Lung (tissue), 12 donors: ENCODE measurements around the gene PDIK1L. TPM values are rescaled to one million over a fixed set of nuclear protein-coding genes. Genes with fewer than 3 reads are reported as not detected.

Source experiments
- ATAC-seq: fragments of 200-7000 bp; cut with Tn5 transposase; one replicate; pipeline ENCODE4 v1.9.1; 2020; ENCODE audit warnings: moderate number of reproducible peaks; ENCODE audit not compliant: insufficient read depth, low FRiP score
- DNase-seq, 3 donors: peaks; one replicate each; pipeline ENCODE4 v3.0.0-alpha.2; 2013 to 2017
- H3K27ac ChIP-seq, 2 donors: one replicate each; pipeline ENCODE4 v1.5.1; 2013; ENCODE audit warnings: mild to moderate bottlenecking in 2 of 2, moderate library complexity in 2 of 2, control low read depth in 1 of 2, inconsistent platforms in 1 of 2, low read depth in 1 of 2, low read length in 1 of 2
- H3K27me3 ChIP-seq, 3 donors: one replicate each; pipeline ENCODE4 v1.5.1; 2013; ENCODE audit warnings: low read length in 2 of 3; ENCODE audit not compliant: control insufficient read depth in 3 of 3, insufficient read depth in 3 of 3
- H3K36me3 ChIP-seq, 4 donors: one replicate each; pipeline ENCODE4 v1.5.1; 2013; ENCODE audit warnings: low read length in 4 of 4, mild to moderate bottlenecking in 1 of 4, moderate library complexity in 1 of 4; ENCODE audit not compliant: control insufficient read depth in 4 of 4, insufficient read depth in 4 of 4
- H3K4me1 ChIP-seq, 5 donors: one replicate each; pipeline ENCODE4 v1.5.1; 2013; ENCODE audit warnings: low read length in 5 of 5, mild to moderate bottlenecking in 2 of 5, moderate library complexity in 1 of 5; ENCODE audit not compliant: control insufficient read depth in 5 of 5, insufficient read depth in 5 of 5
- H3K4me3 ChIP-seq: one replicate; pipeline ENCODE4 v1.5.1; 2013; ENCODE audit warnings: mild to moderate bottlenecking, control low read depth, moderate library complexity
- H3K9ac ChIP-seq, 2 donors: one replicate each; pipeline ENCODE4 v1.5.1; 2013; ENCODE audit warnings: low read length in 2 of 2, control low read depth in 1 of 2; ENCODE audit not compliant: insufficient read depth in 1 of 2
- H3K9me3 ChIP-seq, 4 donors: one replicate each; pipeline ENCODE4 v1.5.1; 2013; ENCODE audit warnings: low read length in 3 of 4, mild to moderate bottlenecking in 1 of 4, moderate library complexity in 1 of 4; ENCODE audit not compliant: control insufficient read depth in 4 of 4, insufficient read depth in 3 of 4
- CTCF ChIP-seq: IDR thresholded peaks from 2 replicates; pipeline ENCODE4 v1.5.1; 2012; ENCODE audit warnings: mild to moderate bottlenecking; ENCODE audit errors: control extremely low read depth, extremely low read depth
- WGBS, 2 donors: extraction: QIAGEN DNeasy Blood & Tissue Kit; methylation state at CpG; one replicate each; pipeline ENCODE4 v1.1.7; 2013; 5-methylcytosine and 5-hydroxymethylcytosine counted together
- polyA plus RNA-seq, 2 donors: library from polyadenylated mRNA; stranded (reverse); fragments of 200-250 nt; gene quantifications; one replicate each; pipeline ENCODE4 v1.2.1, GENCODE V29; 2013
- total RNA-seq, 2 donors: library from RNA; depleted of rRNA in 1 of 2; stranded (reverse); fragments of >200 nt in 1 of 2; gene quantifications; one replicate each; pipeline ENCODE4 v1.2.1, GENCODE V29; 2014 to 2021
- donor health status: control.
- donor health status: control.
- donor health status: Bipolar disorder and iron deficiency.
- donor health status: healthy.
- donor health status: DM: yes; HTN: yes; CAD: no.

PDIK1L gene
- total and polyA plus RNA-seq, 4 donors, result 2.9 to 15.4 (median 6.3) TPM

- H3K27me3 ChIP-seq, result no peaks in the 10 kb centered on the region
- H3K4me3 ChIP-seq, result no peak overlapping the region
- DNase-seq (no peak), ATAC-seq (no peak)
- H3K4me1 ChIP-seq, result peaks cover 0 to 8% (median 0%) of the 10 kb centered on the region in 5 donors
- H3K36me3 ChIP-seq, result peaks cover 7 to 28% (median 12%) of the 10 kb centered on the region in 4 donors
- no peak overlapping the region for H3K27ac ChIP-seq
- no peaks in the 10 kb centered on the region for H3K9me3 ChIP-seq
- TF ChIP-seq CTCF, result no peak
- 57 to 72% methylated on average over 9 of the region's 9 CpGs for WGBS, 2 donors
- H3K9ac ChIP-seq, result no peak overlapping the region
Observed at GRCh38 chr1:26119892-26120608, 8.4 kb downstream of the PDIK1L start.

- no peaks in the 10 kb centered on the region for H3K9me3 ChIP-seq
- DNase-seq (peak in 1 of 3 donors; percentile 17), ATAC-seq (no peak)
- no peaks in the 10 kb centered on the region for H3K27me3 ChIP-seq
- peaks cover 6 to 26% (median 12%) of the 10 kb centered on the region in 4 donors for H3K36me3 ChIP-seq
- no peak overlapping the region for H3K9ac ChIP-seq
- peaks cover 0 to 11% (median 0%) of the 10 kb centered on the region in 5 donors for H3K4me1 ChIP-seq
- TF ChIP-seq CTCF, result no peak
- peak overlapping the region in 1 of 2 donors; percentile 78 for H3K27ac ChIP-seq
- no peak overlapping the region for H3K4me3 ChIP-seq
- WGBS, 2 donors, result 46 to 54% methylated on average over 8 of the region's 8 CpGs
Observed at GRCh38 chr1:26121854-26122773, 10.5 kb downstream of the PDIK1L start.

GRCh38 chr1:26122988-26123973 is 11.7 kb downstream of the PDIK1L start:
- Histone ChIP-seq H3K36me3 (peaks cover 6 to 18% (median 10%) of the 10 kb centered on the region in 4 donors), H3K4me1 (peaks cover 0 to 14% (median 3%) of the 10 kb centered on the region in 5 donors), H3K9ac (no peak overlapping the region), H3K27me3 (no peaks in the 10 kb centered on the region), H3K4me3 (no peak overlapping the region), H3K27ac (peak overlapping the region in 1 of 2 donors; percentile 77), H3K9me3 (no peaks in the 10 kb centered on the region)
- ATAC-seq (no peak), DNase-seq (no peak)
- TF ChIP-seq CTCF, result no peak
- 75 to 85% methylated on average over 7 of the region's 7 CpGs for WGBS, 2 donors
